ENCODE results near the gene DLG3. TPM values are rescaled to one million over a fixed set of nuclear protein-coding genes. Genes with fewer than 3 reads are reported as not detected.
"Not testable (repeated sequence)": the region's sequence is repeated elsewhere in the genome, so short reads cannot be mapped to it uniquely, and the experiment has no call there.

Gene DLG3
- polyA plus RNA-seq (2013, experiment 1 of 2; ENCODE audit: insufficient read length) = 15.8 TPM
- polyA plus RNA-seq (2013, experiment 2 of 2; ENCODE audit: insufficient read length) = 16.0 TPM

DNA sequence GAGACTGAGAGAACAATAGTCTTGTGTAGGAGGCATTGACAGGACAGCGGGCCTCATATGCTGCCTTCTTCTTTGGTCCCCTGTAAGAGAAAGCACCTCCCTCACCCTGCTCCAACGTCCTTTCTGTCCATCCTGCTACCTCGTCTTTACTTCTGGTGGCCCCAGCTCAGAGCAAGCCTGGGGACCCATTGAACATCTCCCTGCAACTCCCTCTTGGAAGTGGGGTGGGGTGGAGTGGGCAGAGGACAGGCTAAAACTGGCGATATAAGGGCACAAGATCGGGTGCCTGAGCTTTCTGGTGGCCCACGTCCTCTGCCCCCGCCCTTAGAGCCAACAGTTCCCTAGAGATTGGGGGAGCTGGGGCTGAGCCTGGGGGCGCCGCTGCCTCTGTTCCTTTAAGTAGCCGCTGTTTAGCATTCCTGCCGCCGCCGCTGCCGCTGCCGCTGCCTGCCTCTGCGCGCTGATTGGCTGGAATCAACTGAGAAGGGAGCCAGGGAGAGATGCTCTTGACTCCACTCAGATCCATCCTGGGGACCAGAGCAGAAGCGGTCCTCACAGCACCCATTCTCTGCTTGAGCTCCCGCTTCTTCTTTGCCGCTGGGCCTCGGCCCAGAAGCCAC lies at the start of gene DLG3:
Gene DLG3 (plus strand): TSS at position 510 of the 620 bp plus-strand sequence. CDS start 367 bp downstream, outside the sequence.
- DNase-seq = peak; percentile 51

DNA sequence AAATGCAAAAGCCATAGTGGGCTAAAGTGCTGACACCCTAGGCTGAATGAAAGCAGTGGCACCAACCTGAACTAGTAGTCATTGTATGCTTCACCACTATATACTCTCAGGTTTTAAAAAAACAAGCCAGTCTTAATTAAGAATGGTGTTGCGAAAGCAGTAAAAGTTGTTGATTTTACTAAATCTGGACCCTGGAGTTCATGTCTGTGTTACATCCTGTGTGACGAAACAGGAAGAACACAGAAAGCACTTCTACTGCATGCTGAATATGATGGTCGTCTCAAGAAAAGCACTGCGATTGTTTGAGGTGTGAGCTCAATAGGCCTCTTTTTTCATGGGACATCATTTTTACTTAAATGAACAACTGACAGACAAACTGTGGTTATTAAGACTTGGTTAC lies 45.7 kb upstream of the DLG3 start:
- DNase-seq = peak; percentile 27

DNA sequence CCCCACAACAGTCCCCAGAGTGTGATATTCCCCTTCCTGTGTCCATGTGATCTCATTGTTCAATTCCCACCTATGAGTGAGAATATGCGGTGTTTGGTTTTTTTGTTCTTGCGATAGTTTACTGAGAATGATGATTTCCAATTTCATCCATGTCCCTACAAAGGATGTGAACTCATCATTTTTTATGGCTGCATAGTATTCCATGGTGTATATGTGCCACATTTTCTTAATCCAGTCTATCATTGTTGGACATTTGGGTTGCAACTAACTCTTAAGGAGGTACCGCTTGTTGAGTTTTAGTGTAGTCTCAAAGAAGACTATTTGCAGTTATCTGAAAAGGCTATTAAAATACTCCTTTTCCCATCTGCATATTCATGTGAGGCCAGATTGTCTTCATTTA lies 44.5 kb upstream of the DLG3 start:
- not testable (repeated sequence) for DNase-seq

DNA sequence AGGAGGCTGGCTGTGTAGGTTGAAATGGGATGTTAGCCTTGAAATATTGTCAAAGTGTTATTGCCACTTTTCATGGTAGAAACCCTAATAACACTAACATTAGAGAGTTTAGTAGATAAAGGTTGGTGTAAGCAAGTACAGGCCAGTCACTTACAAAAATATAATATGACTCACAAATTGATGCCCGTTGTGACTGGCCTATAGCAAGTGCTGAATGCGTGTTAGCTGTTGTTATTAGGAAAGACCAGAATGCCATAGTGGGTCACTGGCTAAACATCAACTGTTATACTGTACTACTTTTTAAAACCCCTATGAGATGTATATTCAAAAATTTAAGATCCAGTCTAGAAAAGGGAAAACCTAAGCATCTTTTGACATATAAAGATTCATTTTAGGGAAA lies 41.9 kb upstream of the DLG3 start:
- DNase-seq = no peak

DNA sequence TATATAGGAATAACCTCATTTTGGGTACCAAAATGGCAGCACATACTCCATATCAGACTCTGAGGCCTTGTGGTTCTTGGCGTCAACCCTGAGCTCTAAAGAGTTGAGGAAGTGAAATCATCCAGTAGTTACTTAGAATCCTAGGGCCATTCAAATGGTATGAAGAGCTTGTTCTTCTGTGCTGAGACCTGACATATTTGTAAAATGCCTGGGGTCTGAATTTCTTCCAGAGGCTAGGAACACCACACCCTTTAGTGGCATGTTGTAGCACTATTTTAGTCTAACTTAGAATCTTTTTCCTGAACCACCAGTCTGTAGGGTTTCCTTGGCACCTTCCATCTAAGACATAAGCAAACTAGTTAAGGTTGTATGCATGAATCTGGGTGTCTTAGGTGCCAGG lies 39.6 kb upstream of the DLG3 start:
- no peak for DNase-seq

DNA sequence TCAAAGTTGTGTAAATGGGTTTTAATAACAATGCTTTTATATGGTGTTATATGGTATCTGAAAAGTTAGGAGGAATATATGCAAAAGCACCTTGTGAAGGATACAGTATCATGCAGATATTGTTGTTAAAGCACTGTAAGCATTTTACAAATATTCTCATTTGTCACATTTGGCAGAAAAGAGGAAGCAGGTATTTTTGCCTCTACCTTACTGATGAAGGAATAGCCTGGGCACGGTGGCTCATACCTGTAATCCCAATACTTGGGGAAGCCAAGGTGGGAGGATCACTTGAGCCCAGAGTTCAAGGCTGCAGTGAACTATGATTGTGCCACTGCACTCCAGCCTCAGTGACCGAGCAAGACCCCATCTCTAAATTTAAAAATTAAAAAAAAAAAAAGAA lies 33.7 kb upstream of the DLG3 start:
- DNase-seq = no peak

DNA sequence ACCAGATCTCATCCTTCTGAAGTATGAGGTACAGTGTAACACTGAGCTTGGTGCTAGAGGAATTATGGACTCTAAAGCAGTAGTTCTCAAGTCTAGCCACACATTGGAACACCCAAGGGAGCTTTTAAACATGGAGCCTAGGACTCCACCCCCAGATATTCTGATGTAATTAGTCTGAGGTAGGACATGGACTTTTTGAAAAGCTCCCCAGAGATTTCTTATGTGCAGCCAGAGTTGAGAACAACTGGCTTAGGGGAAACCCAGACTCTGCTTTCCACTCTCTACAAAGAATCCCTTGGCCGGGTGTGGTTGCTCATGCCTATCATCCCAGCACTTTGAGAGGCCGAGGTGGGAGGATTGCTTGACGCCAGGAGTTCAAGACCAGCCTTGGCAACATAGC lies 33.2 kb upstream of the DLG3 start:
- DNase-seq = no peak

DNA sequence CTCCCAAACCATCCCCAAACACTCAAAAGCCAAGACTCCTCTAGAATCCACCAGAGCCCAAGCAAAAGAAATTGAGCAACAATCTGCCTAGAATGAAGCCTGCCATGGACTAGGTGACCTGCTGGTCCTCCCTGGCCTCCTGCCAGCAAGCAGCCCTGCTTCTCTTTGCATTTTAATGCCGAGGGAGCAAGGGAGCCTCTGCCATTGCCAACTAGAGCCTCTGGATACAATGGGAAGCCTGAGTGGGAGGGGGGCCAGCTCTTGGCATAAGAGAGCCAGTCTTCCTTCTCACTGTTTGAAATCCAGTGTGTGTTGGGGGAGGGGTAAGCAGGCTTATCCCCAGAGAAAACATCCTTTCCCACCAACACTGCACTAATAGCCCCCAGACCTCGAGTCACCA lies 23.0 kb upstream of the DLG3 start:
- no peak for DNase-seq

DNA sequence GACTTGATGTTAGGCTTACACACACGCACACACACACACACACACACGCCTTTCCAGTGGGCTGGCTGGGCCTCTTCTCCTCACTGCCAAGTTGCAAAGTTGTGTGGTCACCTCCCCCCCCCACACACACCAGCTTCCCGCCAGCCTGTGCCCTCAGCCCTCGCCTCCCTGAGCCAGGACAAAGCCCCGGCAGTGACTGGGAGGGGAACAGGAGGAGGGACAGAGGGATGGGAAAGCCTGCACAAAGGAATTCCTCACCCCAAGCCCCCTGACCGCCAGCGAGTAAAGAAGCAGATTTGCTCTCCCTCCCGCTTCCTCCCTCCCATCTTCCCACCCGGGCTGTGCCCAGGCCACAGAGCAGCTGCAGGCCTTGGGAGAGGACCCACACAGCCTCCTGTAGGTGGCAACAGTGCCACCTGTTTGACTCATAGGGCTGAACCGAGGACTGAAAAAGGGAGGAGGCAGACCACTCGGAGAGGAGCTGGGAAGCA lies 21.7 kb upstream of the DLG3 start, which contains the start of gene GDPD2:
Gene GDPD2 (plus strand): TSS at position 464 of the 491 bp plus-strand sequence. CDS start 1,671 bp downstream, outside the sequence.
- DNase-seq = peak; percentile 18

DNA sequence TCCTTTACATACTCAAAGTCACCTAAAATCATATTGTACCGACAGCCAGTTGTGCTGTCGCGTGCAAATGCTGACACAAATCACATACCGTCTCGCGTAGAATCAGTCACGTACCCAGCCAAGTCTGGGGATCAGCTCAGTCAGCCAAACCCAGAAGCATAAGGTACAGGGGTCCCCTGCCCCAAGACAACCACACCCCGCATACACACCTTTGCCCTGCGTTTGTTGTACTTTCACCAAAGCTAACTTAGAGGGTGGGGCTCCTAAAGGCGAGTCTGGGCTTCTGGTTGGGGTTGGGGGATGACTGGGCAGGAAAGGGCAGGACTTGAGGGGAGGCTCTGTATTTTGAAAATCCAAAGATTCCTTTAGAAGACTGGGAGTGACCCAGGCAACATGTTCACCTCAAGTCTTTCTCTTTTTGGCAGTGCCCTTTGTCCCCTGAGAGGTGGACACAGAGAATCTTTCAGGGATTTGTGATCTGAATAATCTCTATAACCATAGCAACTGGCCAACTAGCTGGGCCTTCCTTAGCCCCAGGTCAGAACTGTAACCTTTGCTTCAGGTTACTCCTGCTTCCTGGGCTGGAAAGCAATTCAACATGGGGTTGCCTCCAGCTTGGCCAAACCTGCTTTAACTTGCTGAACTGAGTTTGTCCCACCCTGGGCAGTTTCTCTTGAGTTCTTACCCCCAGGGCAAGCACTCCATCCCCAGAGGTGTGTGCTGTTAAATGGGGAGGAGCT lies 20.5 kb upstream of the DLG3 start:
- no peak for DNase-seq

DNA sequence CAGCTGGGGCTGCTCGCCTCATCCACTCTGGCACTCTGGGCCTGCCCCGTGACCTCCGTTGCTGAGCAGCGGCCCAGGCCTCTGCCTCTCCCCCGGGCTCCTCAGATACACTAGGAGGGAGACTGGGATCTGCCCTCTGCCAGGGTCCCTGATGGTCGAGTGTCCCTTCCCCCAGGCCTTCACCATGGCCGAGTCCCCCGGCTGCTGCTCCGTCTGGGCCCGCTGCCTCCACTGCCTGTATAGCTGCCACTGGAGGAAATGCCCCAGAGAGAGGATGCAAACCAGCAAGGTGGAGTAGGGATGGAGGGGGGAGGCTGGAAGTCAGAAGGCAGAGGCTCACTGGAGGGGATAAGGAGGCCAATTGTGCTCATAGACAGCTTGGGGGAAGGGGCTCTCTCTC lies 19.8 kb upstream of the DLG3 start:
- DNase-seq = no peak

DNA sequence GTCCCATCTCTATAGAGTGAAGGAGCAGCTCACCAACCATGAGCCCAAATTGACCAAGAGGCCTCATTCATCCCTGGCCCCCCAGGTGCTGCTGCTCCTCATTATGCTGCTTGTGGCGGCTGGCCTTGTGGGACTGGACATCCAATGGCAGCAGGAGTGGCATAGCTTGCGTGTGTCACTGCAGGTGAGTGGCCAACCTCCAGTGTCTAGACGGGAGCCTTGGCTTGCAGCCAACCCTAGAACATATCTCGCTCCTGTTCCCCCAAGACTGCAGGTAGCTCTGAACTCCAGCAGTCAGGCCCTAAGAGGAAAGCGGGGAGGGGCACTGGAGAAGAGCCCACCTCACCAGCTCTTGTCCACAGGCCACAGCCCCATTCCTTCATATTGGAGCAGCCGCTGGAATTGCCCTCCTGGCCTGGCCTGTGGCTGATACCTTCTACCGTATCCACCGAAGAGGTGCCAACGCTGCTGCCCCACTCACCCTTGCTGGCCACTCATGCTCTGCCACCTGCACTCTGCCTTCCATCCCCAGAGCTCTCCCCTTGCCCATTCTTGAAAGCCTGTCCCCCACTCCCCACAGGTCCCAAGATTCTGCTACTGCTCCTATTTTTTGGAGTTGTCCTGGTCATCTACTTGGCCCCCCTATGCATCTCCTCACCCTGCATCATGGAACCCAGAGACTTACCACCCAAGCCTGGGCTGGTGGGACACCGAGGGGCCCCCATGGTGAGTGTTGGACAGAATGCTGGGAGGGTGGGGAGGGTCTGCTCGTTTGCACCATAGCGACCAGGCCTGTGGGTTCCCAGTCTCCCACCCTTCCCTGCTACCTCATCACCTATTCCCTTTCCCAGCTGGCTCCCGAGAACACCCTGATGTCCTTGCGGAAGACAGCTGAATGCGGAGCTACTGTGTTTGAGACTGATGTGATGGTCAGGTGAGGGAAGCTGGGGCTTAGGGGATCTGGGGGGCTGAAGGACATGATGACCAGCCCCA lies 18.1 kb upstream of the DLG3 start:
- no peak for DNase-seq

DNA sequence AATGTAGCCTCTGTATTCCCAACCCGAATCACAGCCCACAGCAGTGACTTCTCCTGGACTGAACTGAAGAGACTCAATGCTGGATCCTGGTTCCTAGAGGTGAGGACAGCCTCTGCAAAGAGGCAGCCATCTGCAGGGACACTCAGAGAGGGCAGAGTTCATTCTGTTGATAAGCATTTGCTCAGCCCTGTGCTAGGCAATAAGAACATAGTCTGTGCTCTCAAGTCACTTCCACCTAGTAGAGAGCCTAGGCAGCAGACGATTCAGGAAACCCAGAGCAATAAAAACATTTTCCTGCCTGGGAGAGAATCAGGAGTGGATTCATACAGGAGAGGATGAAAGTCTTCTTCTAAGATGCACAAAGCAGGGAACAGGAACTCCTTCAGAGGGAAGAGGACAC lies 17.3 kb upstream of the DLG3 start:
- DNase-seq = no peak

DNA sequence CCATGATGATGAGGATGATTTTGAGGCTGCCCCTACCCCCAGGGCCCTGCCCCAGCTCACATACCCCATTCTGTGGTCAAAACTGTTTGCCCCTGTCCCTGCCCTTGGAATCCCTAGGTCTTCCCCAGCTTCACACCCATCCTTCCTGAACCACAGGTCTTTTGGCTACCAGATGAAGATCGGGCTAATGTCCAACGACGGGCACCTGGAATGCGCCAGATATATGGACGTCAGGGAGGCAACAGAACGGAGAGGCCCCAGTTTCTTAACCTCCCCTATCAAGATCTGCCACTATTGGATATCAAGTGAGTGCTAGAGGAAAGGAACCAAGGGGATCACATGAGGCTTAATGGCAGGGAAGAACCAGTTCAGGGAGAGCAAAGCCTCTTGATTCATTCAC lies 14.9 kb upstream of the DLG3 start:
- DNase-seq = no peak

DNA sequence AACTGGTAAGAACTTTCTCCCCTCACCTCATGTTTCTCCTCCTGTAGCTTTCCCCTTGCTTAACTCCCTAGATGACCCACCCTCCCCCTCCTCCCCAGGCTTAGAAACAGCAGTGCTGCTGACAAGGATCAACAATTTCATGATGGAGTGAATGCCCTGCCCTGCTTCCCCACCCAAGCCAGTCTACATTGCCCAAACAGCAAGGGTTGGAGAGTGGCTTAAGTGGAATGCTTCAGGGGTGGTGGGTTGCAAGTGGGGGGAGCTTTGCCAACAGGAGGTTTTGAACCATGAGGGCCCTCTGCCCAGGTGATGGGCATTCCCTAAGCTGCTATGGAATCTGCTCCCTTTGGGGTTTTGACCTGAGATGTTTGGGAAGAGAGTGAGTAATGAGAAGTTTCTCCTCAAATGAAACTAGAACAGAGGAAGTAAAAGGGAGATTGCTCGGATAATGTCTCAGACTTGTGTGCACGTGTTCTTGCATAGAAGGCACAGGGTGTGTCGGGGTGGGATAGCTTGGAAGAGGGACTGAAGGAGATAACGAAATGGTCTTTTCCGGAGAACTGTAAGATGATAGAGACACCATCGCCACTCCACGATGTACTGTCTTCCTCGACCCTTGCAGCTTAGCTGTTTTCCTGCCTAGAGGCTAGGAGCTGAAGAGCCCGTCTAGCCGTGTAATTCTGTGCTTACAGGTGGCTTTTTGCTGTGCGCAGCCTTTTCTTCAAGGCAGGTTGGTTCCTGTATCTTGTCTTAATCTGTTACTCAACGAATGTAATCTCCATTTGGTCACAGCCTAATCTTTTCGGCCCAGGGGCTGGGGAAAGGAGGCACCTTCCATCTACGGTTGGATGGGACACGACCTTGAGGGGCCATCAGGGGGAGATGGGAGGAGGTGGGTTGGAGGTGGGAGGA lies 11.4 kb upstream of the DLG3 start:
- no peak for DNase-seq

DNA sequence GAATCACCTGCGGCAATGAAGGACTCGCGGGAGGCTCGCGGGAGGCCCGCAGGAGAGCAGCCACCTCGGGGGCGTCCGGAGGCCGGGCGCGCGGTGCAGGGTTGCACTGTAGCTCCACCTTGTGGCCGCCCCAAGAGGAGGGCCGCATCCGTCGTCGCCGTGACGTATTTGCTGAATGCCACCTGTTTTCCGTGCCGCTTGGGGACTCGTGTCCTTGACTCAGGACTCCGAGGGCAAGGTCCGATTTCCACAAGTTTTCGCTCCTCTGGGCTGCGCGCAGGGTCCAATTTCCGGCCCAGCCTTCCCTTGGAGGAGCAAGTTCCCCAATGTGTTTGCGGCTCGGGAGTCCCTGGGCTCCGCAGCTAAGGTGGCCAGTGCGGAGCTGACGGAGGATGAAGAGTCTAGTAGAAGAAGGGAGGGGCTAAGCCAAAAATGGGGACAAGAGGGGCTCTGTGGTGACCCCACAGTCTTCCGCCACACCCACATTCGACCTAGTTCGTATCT lies 10.7 kb upstream of the DLG3 start:
- DNase-seq = peak; percentile 27

DNA sequence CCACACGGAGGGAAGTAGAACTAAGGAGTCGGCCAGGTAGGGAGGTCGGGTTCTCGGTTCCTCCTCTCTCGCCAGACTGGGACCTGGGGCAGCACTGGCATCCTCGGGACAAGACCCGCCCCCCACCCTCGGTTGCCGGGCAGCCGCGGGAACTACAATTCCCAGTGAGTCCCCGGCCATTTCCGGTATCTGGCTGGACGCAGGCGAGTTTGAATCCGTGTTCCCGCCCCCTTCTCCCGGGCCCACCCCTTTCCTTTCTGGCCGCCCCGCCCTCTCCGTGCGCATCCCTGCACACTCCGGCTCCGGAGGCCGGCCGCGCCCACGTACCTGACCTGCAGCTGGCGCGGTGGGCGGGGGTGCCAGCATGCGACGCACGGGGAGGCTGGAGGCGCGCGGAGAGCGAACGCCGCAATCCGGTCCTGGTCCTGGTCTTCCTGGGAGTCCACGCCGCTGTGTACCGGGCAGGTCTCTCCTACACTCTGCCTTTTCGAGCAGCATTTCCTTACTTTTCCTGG lies 10.2 kb upstream of the DLG3 start:
- peak; percentile 77 for DNase-seq

DNA sequence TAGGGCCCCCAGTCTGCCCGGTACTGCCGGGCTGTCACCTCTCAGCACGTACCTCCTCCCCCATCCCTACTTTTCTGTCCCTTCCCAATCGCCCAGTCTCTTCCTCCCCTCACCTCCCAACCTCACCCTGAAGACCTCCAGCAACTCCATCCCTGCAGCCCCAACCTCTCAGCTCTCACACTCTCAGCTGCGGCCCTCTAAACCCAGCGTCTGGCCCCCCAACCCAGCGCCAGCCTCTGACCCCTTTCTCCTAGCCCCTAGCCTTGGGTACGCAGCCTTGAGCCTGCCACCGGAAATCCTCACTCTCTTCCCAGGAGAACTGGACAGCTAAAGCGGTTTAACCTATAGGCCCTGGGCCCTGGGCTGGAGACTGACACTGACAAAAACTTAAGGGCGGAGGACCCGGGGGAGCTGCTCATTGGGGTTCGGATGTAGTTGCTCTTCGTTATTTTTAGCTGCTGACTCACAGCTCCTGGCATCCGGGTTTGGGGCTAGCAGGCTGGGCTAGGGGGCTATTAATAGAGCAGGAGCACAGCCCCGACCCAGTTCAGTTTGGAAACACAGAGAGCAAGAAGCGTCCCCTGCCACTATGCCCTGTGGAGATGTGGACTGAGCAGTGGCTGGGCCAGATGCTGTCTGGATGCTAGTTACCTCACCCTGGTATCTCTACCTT lies 9.6 kb upstream of the DLG3 start:
- peak; percentile 46 for DNase-seq

DNA sequence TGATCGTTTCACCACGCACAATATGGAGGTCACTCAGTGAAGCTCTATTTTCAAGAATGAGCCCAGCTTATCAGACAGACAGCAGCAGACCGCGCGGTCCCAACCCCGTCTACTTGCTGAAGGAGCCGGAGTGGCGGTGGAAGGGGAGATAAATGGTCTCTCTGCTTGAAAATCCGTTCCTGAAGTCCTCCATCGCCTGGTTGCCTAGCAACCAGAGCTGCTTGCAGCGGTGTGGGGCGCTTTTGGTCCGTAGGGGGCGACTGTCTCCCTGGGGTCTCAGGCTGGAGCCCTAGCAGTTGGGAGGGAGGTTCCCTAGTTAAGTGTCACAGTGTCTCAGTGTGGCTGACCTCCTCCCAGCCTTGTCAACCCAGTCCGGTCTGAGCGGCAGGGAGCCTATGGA lies 8.3 kb upstream of the DLG3 start:
- peak; percentile 12 for DNase-seq

DNA sequence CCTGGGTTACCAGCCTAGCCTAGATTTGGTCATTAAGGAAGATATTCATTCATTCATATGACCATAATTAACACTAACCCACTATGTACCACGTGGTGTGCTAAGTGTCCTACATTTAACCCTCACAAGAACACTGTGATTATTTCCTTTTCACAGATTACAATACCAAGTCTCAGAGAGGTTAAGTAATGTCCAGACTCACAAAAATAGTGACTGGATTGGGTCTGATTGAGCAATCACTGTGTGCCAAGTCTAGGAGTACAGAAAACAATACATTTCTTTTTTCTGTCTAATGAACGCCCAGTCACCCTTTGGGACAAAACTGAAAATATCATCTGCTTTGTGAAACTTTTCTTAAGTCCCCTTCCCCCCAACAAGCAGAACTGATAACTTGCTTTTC lies 7.6 kb upstream of the DLG3 start:
- no peak for DNase-seq

Measured in fibroblast of skin of abdomen (primary cell).